Neural progenitor cell (in vitro differentiated cells): ENCODE data around the gene AIFM2. TPM values are rescaled to one million over a fixed set of nuclear protein-coding genes. Genes with fewer than 3 reads are reported as not detected.
"Not testable (repeated sequence)": the region's sequence is repeated elsewhere in the genome, so short reads cannot be mapped to it uniquely, and the experiment has no call there.

Experiments
- DNase-seq: peaks from one replicate; pipeline ENCODE4 v3.0.0-alpha.2; 2016; ENCODE audit warnings: low spot score
- H2AFZ ChIP-seq: fragments of 200-600 bp; sonication (generic); replicated peaks from 2 replicates; pipeline ENCODE4 v1.6.1; 2016; ENCODE audit warnings: antibody characterized with exemption
- H3F3A ChIP-seq: fragments of 200-600 bp; sonication (generic); 2 replicates; pipeline ENCODE4 v1.6.1; 2016; ENCODE audit warnings: antibody characterized with exemption, low read depth
- H3K27ac ChIP-seq: fragments of 200-600 bp; sonication (generic); 2 replicates; pipeline ENCODE4 v1.5.1; 2016; ENCODE audit warnings: mild to moderate bottlenecking
- H3K27me3 ChIP-seq: fragments of 200-600 bp; sonication (generic); 2 replicates; pipeline ENCODE4 v1.6.1; 2016; ENCODE audit warnings: mild to moderate bottlenecking, moderate library complexity
- H3K36me3 ChIP-seq: fragments of 200-600 bp; sonication (generic); 2 replicates; pipeline ENCODE4 v1.5.1; 2016
- H3K4me1 ChIP-seq: fragments of 200-600 bp; sonication (generic); 2 replicates; pipeline ENCODE4 v1.6.1; 2016; ENCODE audit warnings: mixed run types
- H3K4me2 ChIP-seq: fragments of 200-600 bp; sonication (generic); 2 replicates; pipeline ENCODE4 v1.6.1; 2016
- H3K4me3 ChIP-seq: fragments of 200-600 bp; sonication (generic); 2 replicates; pipeline ENCODE4 v1.5.1; 2016
- H3K79me2 ChIP-seq: fragments of 200-600 bp; sonication (generic); 2 replicates; pipeline ENCODE4 v1.6.1; 2016; ENCODE audit warnings: low read depth
- H3K9ac ChIP-seq: fragments of 200-600 bp; sonication (generic); 2 replicates; pipeline ENCODE4 v1.6.1; 2016
- H3K9me3 ChIP-seq: fragments of 200-600 bp; sonication (generic); 2 replicates; pipeline ENCODE4 v1.5.1; 2016; ENCODE audit warnings: low read depth
- H4K20me1 ChIP-seq: fragments of 200-600 bp; sonication (generic); 2 replicates; pipeline ENCODE4 v1.6.1; 2016; ENCODE audit warnings: low read depth
- H3K27ac Mint-ChIP-seq: 3 replicates; pipeline ENCODE4 v1.8.0; 2021; ENCODE audit warnings: mixed read lengths
- H3K27me3 Mint-ChIP-seq: 2 replicates; pipeline ENCODE4 v1.8.0; 2022; ENCODE audit warnings: low read depth, mild to moderate bottlenecking, inconsistent platforms, moderate library complexity, mixed read lengths; ENCODE audit not compliant: insufficient read depth
- H3K36me3 Mint-ChIP-seq: 3 replicates; pipeline ENCODE4 v1.8.0; 2021; ENCODE audit warnings: mixed read lengths
- H3K4me1 Mint-ChIP-seq: 3 replicates; pipeline ENCODE4 v1.8.0; 2021; ENCODE audit warnings: mixed read lengths
- H3K4me3 Mint-ChIP-seq: 3 replicates; pipeline ENCODE4 v1.8.0; 2021; ENCODE audit warnings: mild to moderate bottlenecking, moderate library complexity, mixed read lengths
- H3K9me3 Mint-ChIP-seq: 3 replicates; pipeline ENCODE4 v1.8.0; 2020; ENCODE audit warnings: mixed read lengths
- EZH2 ChIP-seq: fragments of 200-600 bp; sonication (generic); IDR thresholded peaks from 2 replicates; pipeline ENCODE4 v1.6.1; 2017; ENCODE audit warnings: antibody characterized with exemption, mild to moderate bottlenecking, moderate library complexity
- EZH2phosphoT487 ChIP-seq: fragments of 200-600 bp; sonication (generic); IDR thresholded peaks from 2 replicates; pipeline ENCODE4 v1.6.1; 2017; ENCODE audit warnings: antibody characterized with exemption
- total RNA-seq: library from RNA; depleted of rRNA; stranded (reverse); fragments of >200 nt; gene quantifications from 2 replicates; pipeline ENCODE4 v1.2.3, GENCODE V29; 2015; ENCODE audit warnings: low replicate concordance
- TF ChIP-seq, protein P1 (sequence below): fragments of 200-600 bp; sonication (generic); IDR thresholded peaks from 2 replicates; pipeline ENCODE4 v1.5.1; 2017; ENCODE audit warnings: antibody characterized with exemption, mild to moderate bottlenecking

AIFM2 gene
- total RNA-seq, 1 donor from 2014 or later = 1.1 TPM

DNA sequence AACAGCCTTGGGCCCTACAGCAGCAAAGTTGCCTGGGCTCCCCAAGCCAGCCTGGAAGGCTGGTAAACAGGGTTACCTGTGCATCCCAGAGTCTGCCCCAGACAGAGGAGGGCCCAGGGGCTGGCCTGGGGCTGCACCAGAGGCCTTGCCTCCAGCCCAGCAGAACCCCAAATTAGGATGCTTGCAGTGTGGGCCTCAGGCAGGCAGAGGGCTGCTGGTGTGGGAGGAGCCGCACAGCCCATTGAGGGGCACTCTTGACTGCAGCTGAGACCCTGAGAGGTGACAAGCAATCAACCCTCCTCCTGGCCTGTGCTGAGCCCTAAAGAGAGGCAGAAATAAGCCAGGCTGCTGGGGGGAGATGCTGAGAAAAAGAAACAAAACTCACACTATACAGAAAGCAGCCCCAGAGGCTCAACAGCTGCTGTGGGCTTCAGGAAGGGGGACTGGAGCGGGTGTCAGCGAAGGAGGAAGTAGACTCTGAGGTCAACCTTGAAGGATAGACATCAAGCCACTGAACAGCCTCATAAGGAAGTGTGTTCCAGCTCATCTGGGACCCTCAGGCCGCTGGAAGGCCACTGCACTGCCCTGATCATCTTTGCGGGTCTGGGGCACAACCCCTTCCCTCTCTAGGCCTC, 6.6 kb downstream of the AIFM2 start:
- Mint-ChIP-seq H3K36me3 (no peaks in the 10 kb centered on the region), H3K9me3 (no peaks in the 10 kb centered on the region), H3K4me1 (peaks cover 4% of the 10 kb centered on the region), H3K4me3 (no peak overlapping the region), H3K27me3 (peaks cover 12% of the 10 kb centered on the region), H3K27ac (no peak overlapping the region)
- H3F3A ChIP-seq = no peaks in the 10 kb centered on the region
- no peak for DNase-seq
- TF ChIP-seq, protein P1, sequence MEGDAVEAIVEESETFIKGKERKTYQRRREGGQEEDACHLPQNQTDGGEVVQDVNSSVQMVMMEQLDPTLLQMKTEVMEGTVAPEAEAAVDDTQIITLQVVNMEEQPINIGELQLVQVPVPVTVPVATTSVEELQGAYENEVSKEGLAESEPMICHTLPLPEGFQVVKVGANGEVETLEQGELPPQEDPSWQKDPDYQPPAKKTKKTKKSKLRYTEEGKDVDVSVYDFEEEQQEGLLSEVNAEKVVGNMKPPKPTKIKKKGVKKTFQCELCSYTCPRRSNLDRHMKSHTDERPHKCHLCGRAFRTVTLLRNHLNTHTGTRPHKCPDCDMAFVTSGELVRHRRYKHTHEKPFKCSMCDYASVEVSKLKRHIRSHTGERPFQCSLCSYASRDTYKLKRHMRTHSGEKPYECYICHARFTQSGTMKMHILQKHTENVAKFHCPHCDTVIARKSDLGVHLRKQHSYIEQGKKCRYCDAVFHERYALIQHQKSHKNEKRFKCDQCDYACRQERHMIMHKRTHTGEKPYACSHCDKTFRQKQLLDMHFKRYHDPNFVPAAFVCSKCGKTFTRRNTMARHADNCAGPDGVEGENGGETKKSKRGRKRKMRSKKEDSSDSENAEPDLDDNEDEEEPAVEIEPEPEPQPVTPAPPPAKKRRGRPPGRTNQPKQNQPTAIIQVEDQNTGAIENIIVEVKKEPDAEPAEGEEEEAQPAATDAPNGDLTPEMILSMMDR = no peak
- TF ChIP-seq EZH2 (no peak), EZH2phosphoT487 (no peak)
- no peaks in the 10 kb centered on the region for H3K36me3 ChIP-seq
- no peaks in the 10 kb centered on the region for H3K4me1 ChIP-seq
- no peaks in the 10 kb centered on the region for H4K20me1 ChIP-seq
- H3K4me2 ChIP-seq = no peak overlapping the region
- peaks cover 17% of the 10 kb centered on the region for H3K27me3 ChIP-seq
- H3K4me3 ChIP-seq = no peak overlapping the region
- no peak overlapping the region for H2AFZ ChIP-seq
- no peak overlapping the region for H3K27ac ChIP-seq
- H3K79me2 ChIP-seq = no peaks in the 10 kb centered on the region
- no peaks in the 10 kb centered on the region for H3K9me3 ChIP-seq
- no peak overlapping the region for H3K9ac ChIP-seq

DNA sequence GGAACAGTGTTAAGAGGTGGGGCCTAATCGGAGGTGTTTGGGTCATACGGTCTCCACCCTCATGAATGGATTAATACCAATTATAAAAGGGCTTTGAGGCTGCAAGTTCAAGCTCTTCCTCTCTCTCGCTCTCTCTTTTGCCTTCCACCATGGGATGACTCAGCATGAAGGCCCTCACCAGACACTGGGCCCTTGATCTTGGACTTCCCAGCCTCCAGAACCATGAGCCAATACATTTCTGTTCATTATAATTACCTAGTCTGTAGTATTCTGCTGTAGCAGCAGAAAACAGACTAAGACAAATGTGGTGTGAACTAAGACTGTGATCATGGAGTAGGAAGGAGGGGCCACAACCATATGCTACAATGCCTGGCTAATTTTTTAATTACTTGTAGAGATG, 7.7 kb downstream of the AIFM2 start:
- H3K4me2 ChIP-seq = no peak overlapping the region
- no peak overlapping the region for H3K4me3 ChIP-seq
- H3K27me3 ChIP-seq = peaks cover 6% of the 10 kb centered on the region
- no peak for DNase-seq
- no peaks in the 10 kb centered on the region for H3K9me3 ChIP-seq
- H3K4me1 Mint-ChIP-seq = no peaks in the 10 kb centered on the region
- H3K79me2 ChIP-seq = no peaks in the 10 kb centered on the region
- H3K36me3 Mint-ChIP-seq = no peaks in the 10 kb centered on the region
- H3K9ac ChIP-seq = no peak overlapping the region
- H3F3A ChIP-seq = no peaks in the 10 kb centered on the region
- no peak for TF ChIP-seq EZH2
- H3K27ac Mint-ChIP-seq = no peak overlapping the region
- peaks cover 4% of the 10 kb centered on the region for H3K27me3 Mint-ChIP-seq
- no peak overlapping the region for H3K27ac ChIP-seq
- no peaks in the 10 kb centered on the region for H3K36me3 ChIP-seq
- no peak overlapping the region for H2AFZ ChIP-seq
- H4K20me1 ChIP-seq = no peaks in the 10 kb centered on the region
- no peaks in the 10 kb centered on the region for H3K9me3 Mint-ChIP-seq
- H3K4me3 Mint-ChIP-seq = no peak overlapping the region
- H3K4me1 ChIP-seq = no peaks in the 10 kb centered on the region

DNA sequence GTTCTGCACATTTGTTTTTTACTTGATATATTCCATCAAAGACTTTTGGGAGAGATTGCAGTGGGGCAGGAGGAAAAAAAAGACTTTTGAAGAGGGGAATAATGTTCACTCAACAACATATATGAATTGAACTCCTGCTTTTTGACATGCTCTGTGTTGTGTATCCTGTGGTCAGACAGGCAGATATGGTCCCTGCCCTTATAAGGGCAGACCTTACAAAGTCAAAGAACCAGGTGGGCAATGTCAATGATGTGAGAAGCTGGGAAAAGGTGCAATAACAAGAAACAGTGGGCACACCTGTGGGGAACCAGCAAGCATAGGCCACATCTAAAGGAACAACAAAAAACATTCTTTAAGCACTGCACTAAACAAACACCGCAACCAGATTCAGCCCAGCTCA, 8.2 kb downstream of the AIFM2 start:
- Histone ChIP-seq H3K9me3 (no peaks in the 10 kb centered on the region), H3F3A (no peaks in the 10 kb centered on the region), H4K20me1 (no peaks in the 10 kb centered on the region), H2AFZ (no peak overlapping the region), H3K36me3 (no peaks in the 10 kb centered on the region), H3K9ac (no peak overlapping the region), H3K4me3 (no peak overlapping the region), H3K27me3 (peaks cover under 1% of the 10 kb centered on the region), H3K27ac (no peak overlapping the region), H3K4me2 (no peak overlapping the region), H3K4me1 (no peaks in the 10 kb centered on the region), H3K79me2 (no peaks in the 10 kb centered on the region)
- Mint-ChIP-seq H3K4me1 (no peaks in the 10 kb centered on the region), H3K4me3 (no peak overlapping the region), H3K9me3 (no peaks in the 10 kb centered on the region), H3K27me3 (peaks cover 4% of the 10 kb centered on the region), H3K27ac (no peak overlapping the region), H3K36me3 (no peaks in the 10 kb centered on the region)
- no peak for TF ChIP-seq EZH2phosphoT487
- TF ChIP-seq EZH2 = no peak
- TF ChIP-seq, protein P1 = no peak
- no peak for DNase-seq

DNA sequence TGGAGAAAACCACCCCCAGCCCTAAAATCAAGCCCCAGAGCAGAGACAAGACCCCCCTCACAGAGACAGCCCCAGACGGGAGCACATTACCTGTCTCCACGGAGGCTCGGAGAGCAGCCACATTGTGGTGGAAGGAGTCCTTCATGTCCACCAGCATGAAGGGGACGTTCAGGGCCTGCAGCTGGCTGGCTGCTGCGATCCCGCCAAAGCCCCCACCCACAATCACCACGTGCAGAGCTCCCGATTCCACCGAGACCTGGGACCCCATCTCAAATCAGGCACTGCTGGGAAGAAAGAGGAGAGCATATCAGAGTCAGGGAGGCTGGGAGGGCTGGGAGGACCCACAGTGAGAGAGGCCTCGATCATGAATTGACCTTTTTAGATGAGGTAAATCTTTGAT, 8.8 kb downstream of the AIFM2 start:
- H2AFZ ChIP-seq = no peak overlapping the region
- no peak overlapping the region for H3K27ac Mint-ChIP-seq
- H3F3A ChIP-seq = no peaks in the 10 kb centered on the region
- no peaks in the 10 kb centered on the region for H3K9me3 ChIP-seq
- no peaks in the 10 kb centered on the region for H3K79me2 ChIP-seq
- H3K27me3 Mint-ChIP-seq = peaks cover 3% of the 10 kb centered on the region
- no peak for DNase-seq
- no peaks in the 10 kb centered on the region for H3K9me3 Mint-ChIP-seq
- H3K4me3 ChIP-seq = no peak overlapping the region
- H4K20me1 ChIP-seq = no peaks in the 10 kb centered on the region
- H3K36me3 ChIP-seq = no peaks in the 10 kb centered on the region
- H3K4me1 Mint-ChIP-seq = no peaks in the 10 kb centered on the region
- TF ChIP-seq EZH2 = no peak
- TF ChIP-seq EZH2phosphoT487 = no peak
- TF ChIP-seq, protein P1 = no peak
- H3K4me1 ChIP-seq = no peaks in the 10 kb centered on the region
- H3K4me3 Mint-ChIP-seq = no peak overlapping the region
- no peak overlapping the region for H3K4me2 ChIP-seq
- no peak overlapping the region for H3K27ac ChIP-seq
- H3K36me3 Mint-ChIP-seq = no peaks in the 10 kb centered on the region
- no peak overlapping the region for H3K9ac ChIP-seq
- H3K27me3 ChIP-seq = no peaks in the 10 kb centered on the region

DNA sequence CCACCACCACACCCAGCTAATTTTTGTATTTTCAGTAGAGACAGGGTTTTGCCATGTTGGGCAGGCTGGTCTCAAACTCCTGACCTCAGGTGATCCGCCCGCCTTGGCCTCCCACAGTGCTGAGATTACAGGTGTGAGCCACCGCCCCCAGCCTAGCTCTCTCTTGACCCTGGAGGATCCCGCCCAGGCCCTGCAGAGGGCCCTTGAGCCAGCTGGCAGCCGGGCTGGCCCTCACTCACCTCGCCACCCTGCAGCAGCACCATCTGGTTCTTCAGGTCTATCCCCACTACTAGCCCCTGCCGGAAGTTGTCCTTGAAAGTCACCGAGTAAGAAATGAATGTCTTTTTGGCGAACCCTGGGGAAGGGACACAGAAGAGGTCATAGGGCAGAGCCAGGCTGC, 9.5 kb downstream of the AIFM2 start:
- H3K4me3 Mint-ChIP-seq, H3F3A ChIP-seq, DNase-seq, H3K4me2 ChIP-seq, H3K27ac Mint-ChIP-seq, H3K79me2 ChIP-seq, H2AFZ ChIP-seq, H3K36me3 Mint-ChIP-seq, H3K4me1 Mint-ChIP-seq, H3K36me3 ChIP-seq, H3K27ac ChIP-seq, H3K27me3 Mint-ChIP-seq, H3K4me1 ChIP-seq, H3K27me3 ChIP-seq, H3K9me3 Mint-ChIP-seq, H3K9ac ChIP-seq, H3K9me3 ChIP-seq, H3K4me3 ChIP-seq, H4K20me1 ChIP-seq: not testable (repeated sequence)
